HG03457 (cell line): ENCODE measurements around the gene SPEM2.

Experiments used
- ATAC-seq: cut with Tn5 transposase; IDR thresholded peaks from one replicate; pipeline ENCODE4 v1.9.1; 2021; ENCODE audit warnings: moderate number of reproducible peaks; ENCODE audit not compliant: unreplicated experiment

SPEM2 gene

GRCh38 chr17:7403977-7404736 is 21.3 kb upstream of the SPEM2 start, which contains the start of gene TMEM256:
Gene TMEM256, minus strand, starts transcription at chr17:7404097. Its CDS starts 13 bp downstream, at chr17:7404084.
- peak; percentile 78 for ATAC-seq

DNA sequence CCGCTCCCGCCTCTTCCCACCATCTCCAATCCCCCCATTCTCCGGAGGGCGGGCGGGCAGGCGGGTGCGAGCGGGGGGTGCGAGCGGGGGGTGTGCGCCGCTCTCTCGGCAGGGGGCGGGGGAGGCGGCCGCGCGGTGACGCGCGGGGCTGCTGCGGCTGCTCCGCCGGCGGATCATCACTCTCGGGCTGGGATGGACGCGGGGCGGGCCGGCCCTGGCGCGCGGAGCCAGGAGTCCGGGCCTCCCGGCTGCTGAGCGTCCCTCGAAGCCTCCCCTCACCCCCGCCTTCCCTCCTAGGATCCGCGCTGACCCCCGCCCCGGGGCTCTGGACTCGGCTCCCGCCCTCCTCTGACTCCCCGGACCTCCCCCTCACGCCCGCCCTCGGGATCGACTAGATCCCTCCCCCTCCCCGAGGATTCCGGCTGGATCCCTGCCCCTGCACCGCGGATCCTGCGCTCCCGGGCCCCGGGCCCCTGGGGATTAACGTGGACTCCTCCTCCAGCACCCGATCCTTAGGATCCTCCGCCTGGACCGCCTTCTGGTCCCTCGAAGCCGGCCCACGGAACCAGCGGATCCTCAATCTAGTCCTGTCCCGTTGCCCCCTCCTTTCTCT is 20.6 kb upstream of the SPEM2 start:
- ATAC-seq: no peak

DNA sequence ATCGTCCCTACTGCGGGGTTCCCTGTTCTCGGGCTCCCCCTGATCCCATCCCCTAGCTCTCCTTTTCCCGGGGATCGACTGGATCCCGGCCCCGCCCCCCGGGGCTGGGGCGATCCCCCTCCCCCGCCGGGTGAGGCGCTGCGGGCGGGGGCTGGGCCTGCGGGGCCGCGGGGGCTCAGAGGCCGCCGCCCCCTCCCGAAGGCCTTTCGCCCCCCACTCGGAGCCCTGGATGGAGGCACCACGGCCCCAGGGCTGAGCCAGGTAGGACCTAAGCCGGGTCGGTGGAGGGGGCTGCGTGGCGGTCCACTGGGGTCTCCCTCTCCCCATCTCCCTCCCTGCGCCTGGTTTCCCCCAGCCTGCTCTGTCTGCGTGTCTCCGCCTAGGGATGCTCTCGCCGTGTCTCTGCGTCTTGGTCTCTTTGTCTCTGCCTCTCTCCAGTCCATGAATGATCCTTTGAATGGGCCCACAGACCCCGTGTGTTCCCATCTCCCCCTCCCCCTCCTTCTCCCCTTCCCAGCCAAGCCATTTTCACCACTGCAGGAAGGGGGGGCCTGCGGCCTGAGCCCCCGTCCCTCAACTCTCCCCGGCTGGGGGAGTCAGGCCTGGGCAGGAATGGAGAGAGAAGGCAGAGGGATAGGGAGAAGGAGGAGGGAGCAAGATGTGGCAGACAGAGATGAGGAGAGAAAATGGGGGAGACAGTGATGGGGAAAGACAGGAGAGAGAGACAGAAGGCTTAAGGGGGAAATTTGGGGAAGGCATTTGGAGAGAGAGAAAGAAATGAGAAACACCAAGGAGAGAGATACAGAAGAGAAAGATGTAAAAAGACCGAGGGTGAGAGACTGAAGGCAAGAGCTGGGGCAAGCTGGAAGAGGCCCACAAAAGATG is 19.8 kb upstream of the SPEM2 start:
- ATAC-seq: no peak

- no peak for ATAC-seq
Measured at GRCh38 chr17:7406235-7406825, 19.1 kb upstream of the SPEM2 start.

DNA sequence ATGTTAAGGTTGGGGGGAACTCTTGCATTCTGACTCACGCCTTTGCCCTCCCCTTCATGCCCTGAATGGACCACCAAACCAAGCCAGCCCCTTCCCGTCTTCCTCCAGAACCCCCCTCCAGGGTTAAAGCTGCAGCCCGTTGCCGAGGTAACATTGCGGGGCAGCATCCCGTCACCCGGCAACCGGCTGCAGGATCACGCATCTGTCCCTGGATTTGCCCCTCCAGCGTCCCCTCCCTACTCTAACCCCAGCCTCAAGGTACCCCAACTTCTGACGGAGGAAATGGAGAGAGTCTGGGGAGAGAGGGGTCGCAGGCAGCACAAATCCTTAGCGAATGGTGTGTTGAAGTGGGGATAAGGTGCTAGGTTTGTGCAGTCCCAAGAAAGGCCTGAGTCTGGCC is 18.3 kb upstream of the SPEM2 start:
- no peak for ATAC-seq

DNA sequence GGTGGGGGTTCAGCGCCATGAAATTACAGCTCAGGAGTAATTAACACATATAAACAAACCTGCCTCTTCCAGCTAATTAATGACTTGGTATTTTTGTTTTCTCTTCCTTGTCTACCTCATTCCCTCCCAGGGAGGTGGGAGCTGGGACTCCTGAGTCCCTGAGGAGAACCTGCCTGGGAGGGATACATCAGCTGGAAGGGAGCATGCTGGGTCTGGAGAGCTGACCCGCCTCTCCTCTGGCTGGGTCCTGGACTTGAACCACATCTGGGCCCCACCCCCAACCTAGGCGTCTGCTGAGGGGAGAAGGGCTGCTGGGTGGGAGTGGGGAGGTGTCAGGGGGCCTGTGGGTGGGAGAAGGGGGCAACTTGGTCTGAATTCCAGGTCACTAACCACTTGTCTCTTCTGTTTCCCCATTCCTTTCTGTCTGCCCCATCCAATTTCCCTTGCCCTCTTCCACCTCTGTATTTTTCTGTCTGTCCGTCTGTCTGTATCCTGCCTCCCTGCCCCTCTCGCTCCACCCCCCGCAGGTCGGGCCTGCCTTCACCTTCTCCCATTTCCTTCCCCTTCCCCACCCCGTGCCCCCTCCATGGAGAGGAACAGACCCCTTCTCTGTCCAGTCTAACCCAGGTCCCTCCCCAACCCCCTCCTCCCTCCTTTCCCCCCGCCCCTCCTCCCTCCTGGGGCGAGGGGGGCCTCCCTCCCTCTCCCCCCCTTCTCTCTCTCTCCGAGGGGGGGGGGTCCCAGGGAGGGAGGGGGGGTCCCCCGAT is 17.7 kb upstream of the SPEM2 start, which contains the start of gene NLGN2:
Gene NLGN2, plus strand, starts transcription at position 361 of the 767 bp plus-strand sequence. CDS start 411 bp downstream, outside the sequence.
- no peak for ATAC-seq

DNA sequence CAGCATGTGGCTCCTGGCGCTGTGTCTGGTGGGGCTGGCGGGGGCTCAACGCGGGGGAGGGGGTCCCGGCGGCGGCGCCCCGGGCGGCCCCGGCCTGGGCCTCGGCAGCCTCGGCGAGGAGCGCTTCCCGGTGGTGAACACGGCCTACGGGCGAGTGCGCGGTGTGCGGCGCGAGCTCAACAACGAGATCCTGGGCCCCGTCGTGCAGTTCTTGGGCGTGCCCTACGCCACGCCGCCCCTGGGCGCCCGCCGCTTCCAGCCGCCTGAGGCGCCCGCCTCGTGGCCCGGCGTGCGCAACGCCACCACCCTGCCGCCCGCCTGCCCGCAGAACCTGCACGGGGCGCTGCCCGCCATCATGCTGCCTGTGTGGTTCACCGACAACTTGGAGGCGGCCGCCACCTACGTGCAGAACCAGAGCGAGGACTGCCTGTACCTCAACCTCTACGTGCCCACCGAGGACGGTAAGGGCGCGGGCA is 17.1 kb upstream of the SPEM2 start:
- no peak for ATAC-seq

GRCh38 chr17:7408863-7409262 is 16.6 kb upstream of the SPEM2 start:
- ATAC-seq: no peak

GRCh38 chr17:7409716-7410115 is 15.7 kb upstream of the SPEM2 start:
- ATAC-seq: no peak

GRCh38 chr17:7410634-7411426 is 14.6 kb upstream of the SPEM2 start:
- no peak for ATAC-seq

- ATAC-seq: no peak
Measured at GRCh38 chr17:7411427-7411750, 14.0 kb upstream of the SPEM2 start.

GRCh38 chr17:7413346-7413985 is 11.9 kb upstream of the SPEM2 start:
- ATAC-seq: no peak

GRCh38 chr17:7414837-7415236 is 10.6 kb upstream of the SPEM2 start:
- no peak for ATAC-seq

GRCh38 chr17:7415784-7416183 is 9.6 kb upstream of the SPEM2 start:
- no peak for ATAC-seq

DNA sequence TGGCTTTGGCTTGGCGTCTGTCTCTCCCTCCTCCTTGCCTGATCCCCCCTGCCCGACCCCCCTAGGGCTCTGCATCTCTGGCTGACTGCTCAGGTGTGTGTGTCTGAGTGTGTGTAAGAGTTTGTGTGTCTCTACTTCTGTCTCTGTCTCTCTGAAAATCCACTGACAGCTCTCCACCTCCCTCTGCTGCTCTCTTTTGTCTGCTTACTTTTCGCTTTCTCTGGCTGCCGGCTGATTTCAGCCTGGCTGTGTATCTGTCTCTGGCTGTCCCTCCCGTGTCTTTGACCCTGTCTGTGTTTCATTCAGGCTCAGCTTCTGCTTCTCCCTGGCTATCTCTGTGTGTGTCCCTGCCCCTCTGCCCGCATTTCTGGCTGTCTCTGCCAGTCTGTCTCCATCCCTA is 9.1 kb upstream of the SPEM2 start:
- ATAC-seq: no peak

GRCh38 chr17:7417056-7417655 is 8.3 kb upstream of the SPEM2 start:
- no peak for ATAC-seq

DNA sequence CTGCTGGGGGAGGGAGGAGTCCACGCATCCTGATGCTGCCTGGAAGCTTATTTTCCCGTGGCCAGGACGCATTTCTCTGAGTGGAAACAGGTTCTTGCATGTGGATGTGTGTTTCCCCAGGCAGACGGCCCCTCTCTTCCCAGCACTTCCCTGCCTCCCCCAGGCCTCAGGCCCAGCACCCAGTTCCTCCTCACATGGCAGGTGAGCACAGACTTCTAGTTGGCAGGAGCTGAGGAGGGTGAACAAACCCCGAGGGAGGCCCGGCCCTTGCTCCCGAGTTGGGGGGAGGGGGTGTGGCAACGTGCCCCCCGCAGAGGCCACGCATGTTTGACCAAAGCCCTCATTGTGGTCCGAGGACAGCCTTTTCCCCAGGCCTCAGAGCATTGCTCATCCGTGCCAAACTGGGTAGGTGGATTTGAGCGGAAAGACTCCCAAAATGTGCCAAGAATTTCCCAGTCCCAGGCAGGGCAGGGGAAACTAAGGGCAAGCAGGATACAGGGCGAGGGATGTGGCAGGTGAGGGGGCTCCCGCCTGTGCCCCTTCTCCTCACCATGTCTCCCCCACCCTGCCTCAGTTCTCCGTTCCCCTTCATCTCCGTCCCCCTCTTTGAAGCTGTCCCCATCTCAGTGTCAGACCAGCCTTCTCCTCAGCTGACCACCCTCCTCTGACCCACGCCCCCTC is 6.8 kb upstream of the SPEM2 start:
- ATAC-seq: no peak
